Measurements from ENCODE around the gene PFN3. TPM values are rescaled to one million over a fixed set of nuclear protein-coding genes. Genes with fewer than 3 reads are reported as not detected.
A peak's percentile ranks its signal among the peaks of the same experiment; 100 is the strongest.

The PFN3 gene
- total and polyA plus RNA-seq, 2 of the 4 experiments (the other 2 are of a cell fraction): not detected

DNA sequence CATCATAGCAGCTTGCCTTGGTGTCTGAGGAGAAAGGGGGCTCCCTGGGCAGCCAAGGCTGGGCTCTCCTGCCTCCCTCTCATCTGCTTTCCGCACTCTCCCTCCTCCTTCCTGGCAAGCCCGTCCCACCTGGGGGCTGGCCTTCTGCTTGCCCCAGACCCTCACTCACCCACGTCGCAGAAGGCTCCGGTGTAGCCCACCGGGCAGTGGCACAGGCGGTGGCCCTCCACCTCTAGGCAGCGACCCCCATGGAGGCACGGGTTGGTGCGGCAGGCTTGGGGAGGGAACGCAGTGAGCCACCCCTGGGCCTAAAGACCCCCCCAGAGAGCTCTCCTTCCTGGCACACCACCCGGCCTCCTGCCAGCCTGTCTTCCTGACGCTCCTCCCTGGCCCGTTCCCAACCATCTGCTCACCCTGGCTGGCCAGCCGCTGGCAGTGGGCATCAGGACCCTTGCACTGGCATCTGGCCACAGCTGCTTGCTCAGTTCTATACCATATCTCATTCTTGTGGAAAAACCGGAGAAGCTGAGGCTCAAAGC lies 4.2 kb upstream of the PFN3 start (continued):
- TF ChIP-seq SMC3 (IDR thresholded peaks at IDR 0.05; ENCODE audit: low read depth, low read length): no peak

DNA sequence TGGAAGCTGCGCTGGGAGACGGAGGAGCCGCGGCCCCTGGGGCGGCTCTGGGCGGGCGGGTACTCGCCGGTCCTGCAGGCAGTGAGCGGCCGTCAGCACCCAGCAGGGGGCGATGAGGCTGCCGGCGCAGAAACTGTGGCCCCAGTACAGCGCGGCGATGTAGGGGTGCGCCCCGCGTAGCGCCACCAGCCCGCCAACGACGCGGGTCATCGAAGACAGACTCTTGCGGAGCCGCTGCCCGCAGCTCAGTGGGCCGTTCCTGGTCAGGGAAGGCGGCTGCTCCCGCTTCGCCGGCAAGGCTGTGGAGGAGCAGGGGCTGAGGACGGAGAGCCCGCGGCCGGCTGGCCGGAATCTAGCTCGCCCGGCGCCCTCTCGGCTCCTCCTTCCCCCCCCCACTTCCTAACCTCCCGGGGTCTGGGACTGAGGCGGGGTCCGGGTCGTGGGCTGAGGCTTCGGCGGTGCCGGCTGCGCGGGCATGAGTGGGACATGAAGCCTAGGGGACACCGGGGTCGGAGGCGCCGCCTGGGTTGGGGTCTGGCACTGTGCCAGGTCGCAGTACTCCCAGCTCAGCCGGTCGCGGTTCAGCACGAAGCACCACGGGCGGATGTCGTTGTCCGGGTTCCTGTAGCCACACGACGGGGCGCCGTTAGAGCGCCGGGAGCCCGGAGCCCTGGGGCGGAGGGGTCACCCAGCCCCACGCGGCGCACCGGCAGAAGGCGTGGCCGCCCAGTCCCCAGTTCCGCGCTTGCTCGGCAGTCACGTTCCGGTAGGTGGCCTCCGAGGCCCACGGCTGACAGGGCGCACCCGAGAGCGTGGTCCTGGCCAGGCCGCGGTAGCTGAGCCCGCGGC lies 3.6 kb upstream of the PFN3 start:
- no peak overlapping the region for H2BK5ac ChIP-seq (ENCODE audit: low read depth, low read length, poor library complexity, severe bottlenecking)
- H3K4me2 ChIP-seq (ENCODE audit: low read depth, low read length): peak overlapping the region; percentile 87
- H3K9me1 ChIP-seq (ENCODE audit: insufficient read depth, low read length): no peaks in the 10 kb centered on the region
- peak overlapping the region; percentile 79; the same call in 1 of the 2 replicates for H4K91ac ChIP-seq (ENCODE audit: insufficient read depth, low read depth, low read length)
- no peaks in the 10 kb centered on the region for H3K36me3 ChIP-seq (ENCODE audit: control insufficient read depth, insufficient read depth, low read length)
- DNase-seq: peak; percentile 75
- no peaks in the 10 kb centered on the region for H3K79me1 ChIP-seq (ENCODE audit: low read depth in 1 of 2, low read length in 2 of 2)
- peak overlapping the region; percentile 63; the same call in 1 of the 2 replicates for H3K4ac ChIP-seq (ENCODE audit: low read depth, low read length)
- H2BK120ac ChIP-seq (ENCODE audit: low read depth, low read length): peak overlapping the region; percentile 64; the same call in 1 of the 2 replicates
- peak overlapping the region; percentile 92 for H2AFZ ChIP-seq (replicated peaks; ENCODE audit: low read length, poor library complexity)
- H2AK9ac ChIP-seq (replicated peaks; ENCODE audit: low read depth, low read length, poor library complexity): peak overlapping the region; percentile 38
- no peak overlapping the region for H2BK20ac ChIP-seq (ENCODE audit: low read depth, low read length)
- dilution Hi-C loops (cut with HindIII; ENCODE audit: low sequenced_read_pairs, unreplicated experiment): no loop called here
- intact Hi-C loops (cut with micrococcal nuclease): loop anchor here (1.0 to 2.0 kb wide), 4 partner anchors 22 to 97 kb away; partner anchors contain the start of genes GRK6 and PRR7
- no peak overlapping the region for H3K56ac ChIP-seq (ENCODE audit: extremely low read depth, insufficient read depth, low read length)
- H3K4me1 ChIP-seq (ENCODE audit: control insufficient read depth, insufficient read depth, low read length): peaks cover 4% of the 10 kb centered on the region; the same call in 1 of the 2 replicates
- peaks cover 54% of the 10 kb centered on the region for H3K27me3 ChIP-seq (ENCODE audit: control insufficient read depth, insufficient read depth, low read length)
- peak overlapping the region; percentile 57 for H3K9ac ChIP-seq (ENCODE audit: low read depth, low read length)
- no peak overlapping the region for H3K23ac ChIP-seq (ENCODE audit: low read depth, low read length)
- ChIA-PET POLR2A (ENCODE audit: unreplicated experiment) (no interaction called here), CTCF (interaction anchor here (0.5 to 5.4 kb wide), 24 partner anchors 9 to 391 kb away, joined by 3 to 56 read pairs (median 4); partner anchors contain the start of genes GRK6, LMAN2, PDLIM7 and PRR7)
- H3K27ac ChIP-seq (ENCODE audit: insufficient read depth, low read length): no peak overlapping the region; the same call in 1 of the 2 replicates
- H3K4me3 ChIP-seq (ENCODE audit: insufficient read depth, low read depth, low read length): peak overlapping the region; percentile 57
- H2AK5ac ChIP-seq (ENCODE audit: low read depth, low read length): peak overlapping the region; percentile 5; the same call in 1 of the 2 replicates
- H4K20me1 ChIP-seq (ENCODE audit: insufficient read depth, low read length): no peaks in the 10 kb centered on the region
- BruUV-seq (replicated peaks): no TSS peak
- peak overlapping the region; percentile 91 to 97; a peak in 3 of 4 replicates for H4K8ac ChIP-seq (ENCODE audit: low read depth in 2 of 2, low read length in 2 of 2)
- in situ Hi-C loops (cut with MboI; ENCODE audit: low sequenced_read_pairs): no loop called here
- no peak overlapping the region; the same call in 1 of the 2 replicates for H3K18ac ChIP-seq (ENCODE audit: low read depth, low read length)
- peak overlapping the region; percentile 81 for H4K5ac ChIP-seq (ENCODE audit: low read depth, low read length)
- 2% methylated on average over 57 of the region's 93 CpGs; no CpG with 5 or more reads in 1 of the 2 experiments for WGBS, 2 experiments (ENCODE audit: extremely low coverage in 2 of 2, insufficient read length in 1 of 2)
- peak; percentile 90 for ATAC-seq (ENCODE audit: low read depth)
- no peak overlapping the region for H2BK15ac ChIP-seq (ENCODE audit: low read depth, low read length)
- no peak overlapping the region for H3K14ac ChIP-seq (replicated peaks; ENCODE audit: low read depth, low read length)
- H3K9me3 ChIP-seq (ENCODE audit: control insufficient read depth, insufficient read depth, low read length): peaks cover 2% of the 10 kb centered on the region; the same call in 1 of the 2 replicates
- peak; percentile 94 for TF ChIP-seq MXI1 (IDR thresholded peaks at IDR 0.05; ENCODE audit: borderline replicate concordance, low read depth, low read length)
- peak; percentile 84 for TF ChIP-seq RAD21 (IDR thresholded peaks at IDR 0.05; ENCODE audit: low read length)
- no peak for TF ChIP-seq POLR2A (IDR thresholded peaks at IDR 0.05; ENCODE audit: low read depth, low read length)
- peak; percentile 58 for TF ChIP-seq SMC3 (IDR thresholded peaks at IDR 0.05; ENCODE audit: low read depth, low read length)
- TF ChIP-seq, protein P1, sequence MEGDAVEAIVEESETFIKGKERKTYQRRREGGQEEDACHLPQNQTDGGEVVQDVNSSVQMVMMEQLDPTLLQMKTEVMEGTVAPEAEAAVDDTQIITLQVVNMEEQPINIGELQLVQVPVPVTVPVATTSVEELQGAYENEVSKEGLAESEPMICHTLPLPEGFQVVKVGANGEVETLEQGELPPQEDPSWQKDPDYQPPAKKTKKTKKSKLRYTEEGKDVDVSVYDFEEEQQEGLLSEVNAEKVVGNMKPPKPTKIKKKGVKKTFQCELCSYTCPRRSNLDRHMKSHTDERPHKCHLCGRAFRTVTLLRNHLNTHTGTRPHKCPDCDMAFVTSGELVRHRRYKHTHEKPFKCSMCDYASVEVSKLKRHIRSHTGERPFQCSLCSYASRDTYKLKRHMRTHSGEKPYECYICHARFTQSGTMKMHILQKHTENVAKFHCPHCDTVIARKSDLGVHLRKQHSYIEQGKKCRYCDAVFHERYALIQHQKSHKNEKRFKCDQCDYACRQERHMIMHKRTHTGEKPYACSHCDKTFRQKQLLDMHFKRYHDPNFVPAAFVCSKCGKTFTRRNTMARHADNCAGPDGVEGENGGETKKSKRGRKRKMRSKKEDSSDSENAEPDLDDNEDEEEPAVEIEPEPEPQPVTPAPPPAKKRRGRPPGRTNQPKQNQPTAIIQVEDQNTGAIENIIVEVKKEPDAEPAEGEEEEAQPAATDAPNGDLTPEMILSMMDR (conservative IDR thresholded peaks at IDR 0.05; ENCODE audit: low read depth, low read length): peak; percentile 75
- TF ChIP-seq, protein P2, sequence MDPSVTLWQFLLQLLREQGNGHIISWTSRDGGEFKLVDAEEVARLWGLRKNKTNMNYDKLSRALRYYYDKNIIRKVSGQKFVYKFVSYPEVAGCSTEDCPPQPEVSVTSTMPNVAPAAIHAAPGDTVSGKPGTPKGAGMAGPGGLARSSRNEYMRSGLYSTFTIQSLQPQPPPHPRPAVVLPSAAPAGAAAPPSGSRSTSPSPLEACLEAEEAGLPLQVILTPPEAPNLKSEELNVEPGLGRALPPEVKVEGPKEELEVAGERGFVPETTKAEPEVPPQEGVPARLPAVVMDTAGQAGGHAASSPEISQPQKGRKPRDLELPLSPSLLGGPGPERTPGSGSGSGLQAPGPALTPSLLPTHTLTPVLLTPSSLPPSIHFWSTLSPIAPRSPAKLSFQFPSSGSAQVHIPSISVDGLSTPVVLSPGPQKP (IDR thresholded peaks at IDR 0.05; ENCODE audit: borderline replicate concordance, low read depth, low read length): no peak
- peak; percentile 31; the same call in 1 of the 2 replicates for TF ChIP-seq MAZ (IDR thresholded peaks at IDR 0.05; ENCODE audit: borderline replicate concordance, low read depth, low read length)
- no peak for TF ChIP-seq FOS (IDR thresholded peaks at IDR 0.05; ENCODE audit: low read depth, low read length)
- TF ChIP-seq CHD1 (IDR thresholded peaks at IDR 0.05; ENCODE audit: low read depth, low read length): no peak
- peak; percentile 78 for TF ChIP-seq BHLHE40 (IDR thresholded peaks at IDR 0.05; ENCODE audit: low read depth, low read length)
- TF ChIP-seq RCOR1 (IDR thresholded peaks at IDR 0.05; ENCODE audit: insufficient replicate concordance, low read length): no peak

Data from IMR-90 (cell line).